HepG2 (cell line): ENCODE data around the gene NRAS. TPM values are rescaled to one million over a fixed set of nuclear protein-coding genes. Genes with fewer than 3 reads are reported as not detected.

ENCODE experiments used
- FOXA1 ChIP-seq, 2 experiments: fragments of 450-650 bp in 1 of 2; sonication (generic) in 1 of 2; formaldehyde crosslinking in 1 of 2; IDR thresholded peaks; 2 replicates each; pipeline versions ENCODE4 v1.4.0 to v1.6.1; 2016 to 2020; ENCODE audit warnings: missing genetic modification reagents in 1 of 2
- HOMEZ ChIP-seq: IDR thresholded peaks from 2 replicates; pipeline ENCODE4 v1.6.1; 2016; ENCODE audit warnings: low read depth
- SOX13 ChIP-seq, 3 experiments: fragments of 450-650 bp in 1 of 3; sonication (generic) in 1 of 3; formaldehyde crosslinking in 1 of 3; IDR thresholded peaks in 2 of 3; conservative IDR thresholded peaks in 1 of 3; 2 replicates each; pipeline versions ENCODE4 v1.5.0 to v1.6.1; 2016 to 2020; ENCODE audit warnings: antibody characterized with exemption in 1 of 3, mild to moderate bottlenecking in 1 of 3, missing compliant biosample characterization in 1 of 3, missing genetic modification reagents in 1 of 3, moderate library complexity in 1 of 3
- ZNF510 ChIP-seq: sonication (generic); formaldehyde crosslinking; IDR thresholded peaks from 2 replicates; pipeline ENCODE4 v1.4.0; 2020; ENCODE audit warnings: low read depth, mild to moderate bottlenecking, missing genetic modification reagents
- ZNF549 ChIP-seq: sonication (generic); formaldehyde crosslinking; IDR thresholded peaks from 2 replicates; pipeline ENCODE4 v1.5.0; 2020; ENCODE audit warnings: missing genetic modification reagents
- polyA plus RNA-seq, 8 experiments: library from polyadenylated mRNA; depleted of rRNA in 3 of 8; stranded (reverse) in 7 of 8; unstranded in 1 of 8; fragments of >200 nt; fragmentation: Illumina TruSeq in 4 of 8; extraction: Trizol in 4 of 8; gene quantifications; 2 replicates each; pipeline versions ENCODE4 v1.2.1 to v1.2.3, GENCODE V29; 2011 to 2016; ENCODE audit warnings: low read depth in 4 of 8, missing spikeins in 1 of 8, mixed read lengths in 1 of 8; ENCODE audit not compliant: insufficient read depth in 1 of 8
- total RNA-seq, 5 experiments: library from RNA; depleted of rRNA; stranded (reverse); fragments of >200 nt; fragmentation: Illumina TruSeq; extraction: Trizol; gene quantifications; 2 replicates each; pipeline ENCODE4 v1.2.3, GENCODE V29; 2016; ENCODE audit warnings: low read depth in 1 of 5
- TF ChIP-seq, protein P1 (sequence below): sonication (generic); formaldehyde crosslinking; IDR thresholded peaks from 2 replicates; pipeline ENCODE4 v1.4.0; 2020; ENCODE audit warnings: mild to moderate bottlenecking, missing genetic modification reagents, borderline replicate concordance
- TF ChIP-seq, protein P2 (sequence below): sonication (generic); formaldehyde crosslinking; IDR thresholded peaks from 2 replicates; pipeline ENCODE4 v1.4.0; 2020; ENCODE audit warnings: missing genetic modification reagents, borderline replicate concordance
- TF ChIP-seq, protein P3 (sequence below): sonication (generic); formaldehyde crosslinking; IDR thresholded peaks from 2 replicates; pipeline ENCODE4 v1.4.0; 2020; ENCODE audit warnings: missing genetic modification reagents
- TF ChIP-seq, protein P4 (sequence below): sonication (generic); formaldehyde crosslinking; IDR thresholded peaks from 2 replicates; pipeline ENCODE4 v1.5.0; 2020; ENCODE audit warnings: mild to moderate bottlenecking, missing genetic modification reagents

The NRAS gene
- total and polyA plus RNA-seq, 2 of the 13 experiments (the other 11 are each of a cell fraction or from before 2014, with no cell fraction given) = 38.6 to 58.8 TPM

DNA sequence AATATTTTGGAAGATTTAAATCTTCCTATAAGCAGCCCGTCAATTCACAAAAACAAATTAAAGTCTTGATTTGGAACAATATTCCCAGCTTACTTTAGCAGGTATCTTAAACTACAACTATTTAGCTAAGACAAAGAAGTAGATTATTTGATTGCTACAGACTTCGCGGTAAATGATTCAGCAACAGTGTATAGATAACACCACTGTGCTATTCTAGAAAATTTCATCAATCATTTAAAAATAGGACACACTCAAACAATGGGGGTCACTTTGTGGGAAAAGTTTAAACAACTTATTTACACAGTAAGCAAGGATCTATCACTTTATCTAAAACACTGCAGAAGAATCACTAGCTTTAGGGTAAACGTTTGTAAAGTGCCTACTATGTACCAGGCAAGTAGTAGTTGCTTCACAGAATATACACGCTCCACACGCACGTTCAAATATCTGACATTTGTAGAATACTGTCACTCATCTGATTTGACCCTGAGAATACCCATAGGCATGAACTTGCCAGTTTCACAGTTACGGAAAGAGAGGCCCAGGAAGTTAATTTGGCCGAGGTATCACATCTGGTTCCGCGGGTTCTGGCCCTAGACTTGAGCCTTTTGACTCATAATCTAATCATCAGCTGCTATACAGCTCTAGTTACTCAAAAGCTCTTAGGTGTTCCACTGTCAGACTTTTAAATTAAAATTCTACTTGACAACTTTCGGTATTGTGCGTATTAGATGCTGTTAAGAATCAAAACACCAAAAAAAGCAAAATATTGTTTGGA lies 47.6 kb downstream of the NRAS start (continued):
- TF ChIP-seq FOXA1 (IDR thresholded peaks at IDR 0.05) = no peak
- TF ChIP-seq FOXA1 (CRISPR knock-in tag; IDR thresholded peaks at IDR 0.05) = 0 out of 2 replicates have a peak, but pooled peaks have one; percentile 8
- TF ChIP-seq ZNF549 = no peak
- no peak for TF ChIP-seq SOX13 (IDR thresholded peaks at IDR 0.05)
- peak in 1 of 2 experiments; percentile 50; a peak in 2 of 4 replicates for TF ChIP-seq SOX13 (CRISPR knock-in tag; conservative IDR thresholded peaks at IDR 0.05 in 1 of 2, IDR thresholded peaks at IDR 0.05 in 1 of 2)
- TF ChIP-seq, protein P1, sequence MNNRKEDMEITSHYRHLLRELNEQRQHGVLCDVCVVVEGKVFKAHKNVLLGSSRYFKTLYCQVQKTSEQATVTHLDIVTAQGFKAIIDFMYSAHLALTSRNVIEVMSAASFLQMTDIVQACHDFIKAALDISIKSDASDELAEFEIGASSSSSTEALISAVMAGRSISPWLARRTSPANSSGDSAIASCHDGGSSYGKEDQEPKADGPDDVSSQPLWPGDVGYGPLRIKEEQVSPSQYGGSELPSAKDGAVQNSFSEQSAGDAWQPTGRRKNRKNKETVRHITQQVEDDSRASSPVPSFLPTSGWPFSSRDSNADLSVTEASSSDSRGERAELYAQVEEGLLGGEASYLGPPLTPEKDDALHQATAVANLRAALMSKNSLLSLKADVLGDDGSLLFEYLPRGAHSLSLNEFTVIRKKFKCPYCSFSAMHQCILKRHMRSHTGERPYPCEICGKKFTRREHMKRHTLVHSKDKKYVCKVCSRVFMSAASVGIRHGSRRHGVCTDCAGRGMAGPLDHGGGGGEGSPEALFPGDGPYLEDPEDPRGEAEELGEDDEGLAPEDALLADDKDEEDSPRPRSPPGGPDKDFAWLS (CRISPR knock-in tag) = no peak
- TF ChIP-seq, protein P2, sequence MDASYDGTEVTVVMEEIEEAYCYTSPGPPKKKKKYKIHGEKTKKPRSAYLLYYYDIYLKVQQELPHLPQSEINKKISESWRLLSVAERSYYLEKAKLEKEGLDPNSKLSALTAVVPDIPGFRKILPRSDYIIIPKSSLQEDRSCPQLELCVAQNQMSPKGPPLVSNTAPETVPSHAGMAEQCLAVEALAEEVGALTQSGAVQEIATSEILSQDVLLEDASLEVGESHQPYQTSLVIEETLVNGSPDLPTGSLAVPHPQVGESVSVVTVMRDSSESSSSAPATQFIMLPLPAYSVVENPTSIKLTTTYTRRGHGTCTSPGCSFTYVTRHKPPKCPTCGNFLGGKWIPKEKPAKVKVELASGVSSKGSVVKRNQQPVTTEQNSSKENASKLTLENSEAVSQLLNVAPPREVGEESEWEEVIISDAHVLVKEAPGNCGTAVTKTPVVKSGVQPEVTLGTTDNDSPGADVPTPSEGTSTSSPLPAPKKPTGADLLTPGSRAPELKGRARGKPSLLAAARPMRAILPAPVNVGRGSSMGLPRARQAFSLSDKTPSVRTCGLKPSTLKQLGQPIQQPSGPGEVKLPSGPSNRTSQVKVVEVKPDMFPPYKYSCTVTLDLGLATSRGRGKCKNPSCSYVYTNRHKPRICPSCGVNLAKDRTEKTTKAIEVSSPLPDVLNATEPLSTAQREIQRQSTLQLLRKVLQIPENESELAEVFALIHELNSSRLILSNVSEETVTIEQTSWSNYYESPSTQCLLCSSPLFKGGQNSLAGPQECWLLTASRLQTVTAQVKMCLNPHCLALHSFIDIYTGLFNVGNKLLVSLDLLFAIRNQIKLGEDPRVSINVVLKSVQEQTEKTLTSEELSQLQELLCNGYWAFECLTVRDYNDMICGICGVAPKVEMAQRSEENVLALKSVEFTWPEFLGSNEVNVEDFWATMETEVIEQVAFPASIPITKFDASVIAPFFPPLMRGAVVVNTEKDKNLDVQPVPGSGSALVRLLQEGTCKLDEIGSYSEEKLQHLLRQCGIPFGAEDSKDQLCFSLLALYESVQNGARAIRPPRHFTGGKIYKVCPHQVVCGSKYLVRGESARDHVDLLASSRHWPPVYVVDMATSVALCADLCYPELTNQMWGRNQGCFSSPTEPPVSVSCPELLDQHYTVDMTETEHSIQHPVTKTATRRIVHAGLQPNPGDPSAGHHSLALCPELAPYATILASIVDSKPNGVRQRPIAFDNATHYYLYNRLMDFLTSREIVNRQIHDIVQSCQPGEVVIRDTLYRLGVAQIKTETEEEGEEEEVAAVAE (CRISPR knock-in tag) = no peak
- TF ChIP-seq, protein P3, sequence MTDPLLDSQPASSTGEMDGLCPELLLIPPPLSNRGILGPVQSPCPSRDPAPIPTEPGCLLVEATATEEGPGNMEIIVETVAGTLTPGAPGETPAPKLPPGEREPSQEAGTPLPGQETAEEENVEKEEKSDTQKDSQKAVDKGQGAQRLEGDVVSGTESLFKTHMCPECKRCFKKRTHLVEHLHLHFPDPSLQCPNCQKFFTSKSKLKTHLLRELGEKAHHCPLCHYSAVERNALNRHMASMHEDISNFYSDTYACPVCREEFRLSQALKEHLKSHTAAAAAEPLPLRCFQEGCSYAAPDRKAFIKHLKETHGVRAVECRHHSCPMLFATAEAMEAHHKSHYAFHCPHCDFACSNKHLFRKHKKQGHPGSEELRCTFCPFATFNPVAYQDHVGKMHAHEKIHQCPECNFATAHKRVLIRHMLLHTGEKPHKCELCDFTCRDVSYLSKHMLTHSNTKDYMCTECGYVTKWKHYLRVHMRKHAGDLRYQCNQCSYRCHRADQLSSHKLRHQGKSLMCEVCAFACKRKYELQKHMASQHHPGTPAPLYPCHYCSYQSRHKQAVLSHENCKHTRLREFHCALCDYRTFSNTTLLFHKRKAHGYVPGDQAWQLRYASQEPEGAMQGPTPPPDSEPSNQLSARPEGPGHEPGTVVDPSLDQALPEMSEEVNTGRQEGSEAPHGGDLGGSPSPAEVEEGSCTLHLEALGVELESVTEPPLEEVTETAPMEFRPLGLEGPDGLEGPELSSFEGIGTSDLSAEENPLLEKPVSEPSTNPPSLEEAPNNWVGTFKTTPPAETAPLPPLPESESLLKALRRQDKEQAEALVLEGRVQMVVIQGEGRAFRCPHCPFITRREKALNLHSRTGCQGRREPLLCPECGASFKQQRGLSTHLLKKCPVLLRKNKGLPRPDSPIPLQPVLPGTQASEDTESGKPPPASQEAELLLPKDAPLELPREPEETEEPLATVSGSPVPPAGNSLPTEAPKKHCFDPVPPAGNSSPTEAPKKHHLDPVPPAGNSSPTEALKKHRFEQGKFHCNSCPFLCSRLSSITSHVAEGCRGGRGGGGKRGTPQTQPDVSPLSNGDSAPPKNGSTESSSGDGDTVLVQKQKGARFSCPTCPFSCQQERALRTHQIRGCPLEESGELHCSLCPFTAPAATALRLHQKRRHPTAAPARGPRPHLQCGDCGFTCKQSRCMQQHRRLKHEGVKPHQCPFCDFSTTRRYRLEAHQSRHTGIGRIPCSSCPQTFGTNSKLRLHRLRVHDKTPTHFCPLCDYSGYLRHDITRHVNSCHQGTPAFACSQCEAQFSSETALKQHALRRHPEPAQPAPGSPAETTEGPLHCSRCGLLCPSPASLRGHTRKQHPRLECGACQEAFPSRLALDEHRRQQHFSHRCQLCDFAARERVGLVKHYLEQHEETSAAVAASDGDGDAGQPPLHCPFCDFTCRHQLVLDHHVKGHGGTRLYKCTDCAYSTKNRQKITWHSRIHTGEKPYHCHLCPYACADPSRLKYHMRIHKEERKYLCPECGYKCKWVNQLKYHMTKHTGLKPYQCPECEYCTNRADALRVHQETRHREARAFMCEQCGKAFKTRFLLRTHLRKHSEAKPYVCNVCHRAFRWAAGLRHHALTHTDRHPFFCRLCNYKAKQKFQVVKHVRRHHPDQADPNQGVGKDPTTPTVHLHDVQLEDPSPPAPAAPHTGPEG (CRISPR knock-in tag) = 0 out of 2 replicates have a peak, but pooled peaks have one; percentile 35
- TF ChIP-seq, protein P4, sequence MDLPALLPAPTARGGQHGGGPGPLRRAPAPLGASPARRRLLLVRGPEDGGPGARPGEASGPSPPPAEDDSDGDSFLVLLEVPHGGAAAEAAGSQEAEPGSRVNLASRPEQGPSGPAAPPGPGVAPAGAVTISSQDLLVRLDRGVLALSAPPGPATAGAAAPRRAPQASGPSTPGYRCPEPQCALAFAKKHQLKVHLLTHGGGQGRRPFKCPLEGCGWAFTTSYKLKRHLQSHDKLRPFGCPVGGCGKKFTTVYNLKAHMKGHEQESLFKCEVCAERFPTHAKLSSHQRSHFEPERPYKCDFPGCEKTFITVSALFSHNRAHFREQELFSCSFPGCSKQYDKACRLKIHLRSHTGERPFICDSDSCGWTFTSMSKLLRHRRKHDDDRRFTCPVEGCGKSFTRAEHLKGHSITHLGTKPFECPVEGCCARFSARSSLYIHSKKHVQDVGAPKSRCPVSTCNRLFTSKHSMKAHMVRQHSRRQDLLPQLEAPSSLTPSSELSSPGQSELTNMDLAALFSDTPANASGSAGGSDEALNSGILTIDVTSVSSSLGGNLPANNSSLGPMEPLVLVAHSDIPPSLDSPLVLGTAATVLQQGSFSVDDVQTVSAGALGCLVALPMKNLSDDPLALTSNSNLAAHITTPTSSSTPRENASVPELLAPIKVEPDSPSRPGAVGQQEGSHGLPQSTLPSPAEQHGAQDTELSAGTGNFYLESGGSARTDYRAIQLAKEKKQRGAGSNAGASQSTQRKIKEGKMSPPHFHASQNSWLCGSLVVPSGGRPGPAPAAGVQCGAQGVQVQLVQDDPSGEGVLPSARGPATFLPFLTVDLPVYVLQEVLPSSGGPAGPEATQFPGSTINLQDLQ (CRISPR knock-in tag) = no peak
- no peak for TF ChIP-seq HOMEZ (CRISPR knock-in tag)
- no peak for TF ChIP-seq ZNF510 (CRISPR knock-in tag)
